Measurements from ENCODE around the gene B3GNT3.
A peak's percentile ranks its signal among the peaks of the same experiment; 100 is the strongest.

B3GNT3 gene

DNA sequence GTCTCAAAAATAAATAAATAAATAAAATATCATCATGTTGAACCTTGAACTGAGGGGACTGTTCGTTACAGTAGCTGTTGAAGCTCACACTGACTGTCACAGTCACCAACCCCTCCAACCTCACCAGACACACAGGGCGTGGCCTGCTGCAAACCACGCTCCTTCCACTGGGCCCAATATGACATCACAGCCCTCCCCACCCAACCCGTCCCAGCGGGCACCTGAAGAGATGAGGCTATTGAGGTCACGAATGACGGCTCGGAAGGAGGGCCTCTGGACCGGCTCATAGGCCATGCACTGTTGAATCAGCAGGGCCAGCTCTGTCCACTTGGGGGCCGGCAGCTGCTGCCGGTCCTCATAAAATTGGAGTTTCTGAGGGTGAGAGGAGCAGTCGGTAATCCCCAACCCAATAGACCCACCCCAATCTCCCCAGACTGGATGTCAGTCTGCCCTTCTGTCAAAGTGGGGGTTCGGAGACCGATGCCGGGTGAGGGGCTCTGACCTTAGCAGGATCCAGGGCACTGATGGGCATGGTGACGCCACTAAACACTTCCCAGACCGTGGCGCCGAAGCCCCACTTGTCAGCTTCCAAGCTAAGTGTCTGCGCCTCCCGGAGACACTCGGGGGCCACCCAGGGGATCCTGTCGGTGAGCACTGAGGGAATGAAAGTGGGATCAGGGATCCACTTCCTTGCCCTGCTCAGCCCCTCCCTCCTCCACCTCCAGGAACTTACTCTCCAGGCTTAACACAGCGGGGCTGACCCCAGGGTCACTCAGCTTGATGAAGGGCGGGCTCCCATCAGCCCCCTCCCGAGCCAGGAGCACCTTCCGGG, 39.6 kb downstream of the B3GNT3 start:
- DNase-seq, result peak in 1 of 5 experiments; percentile 58

DNA sequence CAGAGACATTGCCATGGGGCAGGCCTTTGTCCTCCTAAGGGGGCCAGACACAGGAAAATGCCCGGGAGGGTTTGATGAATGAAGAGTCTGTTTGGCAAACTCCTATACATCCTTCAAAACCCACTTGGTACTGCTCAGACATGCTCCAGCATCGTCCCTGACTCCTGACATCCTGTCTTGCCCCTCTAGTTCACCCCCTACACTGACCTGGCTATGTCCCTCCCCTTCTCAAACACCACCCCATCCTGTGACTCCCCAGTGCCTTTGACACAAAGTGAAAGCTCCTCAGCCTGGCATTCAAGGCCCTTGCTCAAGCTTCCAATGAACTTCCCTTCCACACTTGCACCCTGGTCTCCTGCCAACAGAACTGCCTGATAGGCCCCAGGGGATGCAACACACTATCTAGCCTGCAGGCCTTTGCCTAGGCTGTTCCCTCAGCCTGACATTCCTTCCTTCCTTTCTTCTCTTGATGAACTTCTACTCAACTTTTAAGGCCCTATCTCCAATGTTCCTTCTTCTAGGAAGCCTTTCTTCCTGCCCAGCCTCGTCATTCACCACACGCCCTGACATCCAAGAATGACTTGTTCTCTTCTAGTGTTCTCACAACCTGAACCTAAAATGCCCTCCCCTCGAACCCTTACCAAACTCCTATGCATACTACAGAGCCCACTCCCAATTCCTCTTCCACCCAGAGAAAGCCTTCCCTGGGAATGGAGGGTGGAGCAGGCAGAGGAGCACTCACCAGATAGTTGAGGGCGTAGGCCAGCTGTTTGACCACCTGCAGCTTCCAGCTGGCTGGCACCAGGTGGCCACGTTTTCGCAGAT, 40.5 kb downstream of the B3GNT3 start:
- no peak for DNase-seq

DNA sequence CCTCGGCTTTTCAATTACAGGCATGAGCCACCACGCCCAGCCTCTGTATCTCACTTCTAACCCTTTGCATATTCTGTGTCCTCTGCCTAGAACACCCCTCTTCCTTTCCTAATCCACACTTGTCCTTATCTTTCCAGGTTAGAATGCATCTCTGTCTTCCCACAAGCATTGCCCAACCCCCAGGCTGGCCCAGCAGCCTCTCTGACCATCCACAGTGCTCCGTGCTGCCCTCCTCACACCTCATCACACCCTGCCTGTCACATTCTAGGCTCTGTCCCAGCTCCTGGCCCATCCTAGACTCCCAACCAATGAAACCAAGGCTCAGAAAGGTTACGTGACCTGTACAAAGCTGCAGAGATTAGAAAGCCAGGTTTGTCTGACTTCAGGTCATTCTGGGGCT, 41.6 kb downstream of the B3GNT3 start:
- no peak for DNase-seq

DNA sequence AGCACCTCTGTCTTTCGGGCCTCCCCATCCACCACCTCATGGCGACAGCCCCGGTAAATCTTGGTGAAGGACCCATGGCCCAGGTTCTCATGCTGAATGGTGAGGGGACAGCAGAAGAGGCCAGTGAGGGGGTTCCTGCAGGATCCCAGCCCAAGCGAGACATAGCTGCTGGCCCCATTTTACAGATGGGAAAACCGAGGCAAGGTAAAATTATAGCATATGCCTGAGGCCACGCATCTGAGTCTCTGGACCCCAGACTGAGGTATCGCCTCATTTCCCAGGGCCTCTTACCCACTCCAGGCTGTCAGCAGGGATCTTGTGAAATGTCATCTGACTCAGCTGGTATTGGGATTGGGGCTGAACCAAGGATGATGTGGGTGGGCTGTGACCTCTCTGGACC, 43.0 kb downstream of the B3GNT3 start:
- no peak for DNase-seq

DNA sequence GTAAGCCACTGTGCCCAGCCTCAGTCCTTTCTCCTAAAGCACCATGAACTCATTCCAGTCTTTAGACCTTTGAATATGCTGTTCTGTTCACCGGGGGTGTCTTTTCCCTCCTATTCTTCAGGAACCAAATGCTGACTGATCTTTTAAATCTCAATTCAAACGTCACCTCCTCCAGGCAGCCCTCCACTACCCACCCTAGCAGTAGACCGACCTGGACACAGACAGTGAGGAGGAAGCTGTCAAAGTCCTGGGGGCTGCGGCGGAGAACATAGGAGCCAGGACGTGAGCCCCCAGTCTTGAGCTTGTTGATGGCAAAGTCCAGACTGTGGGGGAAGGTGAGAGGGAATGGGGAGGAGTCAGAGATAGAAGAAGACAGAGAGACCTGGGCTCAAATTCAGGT, 45.1 kb downstream of the B3GNT3 start:
- DNase-seq, result no peak

DNA sequence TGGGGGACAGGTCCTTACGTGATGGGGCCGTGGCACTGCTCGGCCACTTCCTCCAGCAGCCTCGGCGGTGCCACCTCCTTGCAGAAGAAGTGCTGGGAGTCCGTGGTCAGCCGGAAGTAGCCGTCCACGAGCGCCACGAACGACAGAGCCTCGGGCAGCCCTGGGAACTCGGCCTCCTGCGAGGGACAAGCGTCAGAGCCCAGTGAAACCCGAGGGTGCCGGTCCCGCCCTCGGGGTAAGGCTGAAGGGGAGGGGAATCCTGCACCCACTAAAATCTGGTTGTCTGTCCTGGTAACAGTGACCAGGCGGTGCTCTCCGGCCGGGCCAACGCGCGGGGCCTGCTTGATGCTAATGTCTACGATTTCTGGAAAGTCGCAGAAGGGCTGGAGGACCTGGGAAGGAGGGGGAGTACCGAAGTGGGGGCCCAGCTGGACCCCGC, 46.5 kb downstream of the B3GNT3 start:
- DNase-seq, result no peak

DNA sequence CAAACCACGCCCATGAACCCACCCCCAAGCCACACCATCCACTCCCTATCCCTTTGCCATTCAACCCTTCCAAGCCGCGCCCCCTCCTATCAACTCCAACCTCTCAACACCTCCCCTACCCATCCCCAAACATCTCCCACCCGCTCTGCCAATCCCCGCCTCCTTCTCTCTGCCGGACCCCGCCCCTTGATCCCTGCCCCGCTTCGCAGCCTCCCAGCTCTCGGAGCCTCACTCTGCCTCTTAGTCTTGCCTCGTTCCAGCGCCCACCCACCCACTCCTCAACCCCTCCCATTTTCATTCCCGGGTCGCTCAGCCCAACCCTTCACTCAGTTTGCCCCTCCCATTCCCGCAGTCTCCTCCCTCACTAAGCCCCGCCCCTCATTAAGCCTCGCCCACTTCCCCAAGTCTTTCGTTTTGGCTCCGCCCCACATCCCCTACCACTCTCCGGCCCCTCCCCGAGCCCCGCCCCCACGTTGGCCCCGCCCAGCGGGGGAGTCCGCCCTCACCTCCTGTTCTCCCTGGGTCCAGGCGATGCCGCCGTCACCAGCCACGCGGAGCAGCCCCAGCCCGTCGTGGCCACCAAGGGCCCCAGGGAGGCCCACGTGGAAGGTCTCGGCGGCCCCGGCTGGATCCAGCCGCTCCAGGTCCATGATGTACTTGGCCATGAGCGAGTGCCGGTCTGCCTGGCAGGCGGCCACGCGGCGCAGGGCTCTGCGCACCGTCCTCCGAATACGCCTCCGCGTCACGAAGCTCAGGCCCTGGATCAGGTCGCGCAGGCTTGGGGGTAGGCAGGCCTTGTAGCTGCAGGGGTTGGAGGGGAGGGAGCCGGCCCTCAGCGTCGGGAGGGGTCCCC, 47.1 kb downstream of the B3GNT3 start:
- DNase-seq, result peak in 3 of 5 experiments; percentile 38 to 61 (median 51)

DNA sequence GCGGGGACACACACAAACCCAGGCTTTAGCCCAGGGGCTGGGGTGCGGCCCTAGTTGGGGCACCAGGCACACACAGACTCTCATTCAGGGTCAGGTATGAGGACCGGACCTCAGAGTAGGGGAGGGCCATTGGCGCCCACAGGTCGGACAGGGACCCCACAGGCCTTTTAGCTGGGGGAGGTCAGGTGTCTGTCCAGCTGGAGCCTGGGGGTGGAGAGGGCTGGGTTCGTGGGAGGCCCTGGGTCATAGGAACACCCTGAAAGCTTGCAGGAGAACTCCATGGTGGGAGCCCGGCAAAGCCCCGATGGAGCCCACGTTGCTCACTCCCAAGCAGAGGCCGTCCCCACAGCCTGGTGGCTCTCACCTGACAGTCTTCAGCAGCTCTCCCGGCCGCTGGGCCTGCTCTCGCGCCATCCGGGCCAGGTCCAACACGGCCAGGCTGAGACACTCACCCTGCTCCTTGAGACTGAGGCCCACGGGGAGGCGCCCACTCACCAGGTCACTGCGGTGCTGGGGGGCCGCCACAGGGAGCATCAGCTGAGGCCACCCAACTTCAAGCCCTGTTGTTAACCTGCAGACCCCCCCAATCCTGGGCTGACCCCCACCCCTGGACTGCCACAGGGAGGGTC, 47.8 kb downstream of the B3GNT3 start:
- no peak for DNase-seq

DNA sequence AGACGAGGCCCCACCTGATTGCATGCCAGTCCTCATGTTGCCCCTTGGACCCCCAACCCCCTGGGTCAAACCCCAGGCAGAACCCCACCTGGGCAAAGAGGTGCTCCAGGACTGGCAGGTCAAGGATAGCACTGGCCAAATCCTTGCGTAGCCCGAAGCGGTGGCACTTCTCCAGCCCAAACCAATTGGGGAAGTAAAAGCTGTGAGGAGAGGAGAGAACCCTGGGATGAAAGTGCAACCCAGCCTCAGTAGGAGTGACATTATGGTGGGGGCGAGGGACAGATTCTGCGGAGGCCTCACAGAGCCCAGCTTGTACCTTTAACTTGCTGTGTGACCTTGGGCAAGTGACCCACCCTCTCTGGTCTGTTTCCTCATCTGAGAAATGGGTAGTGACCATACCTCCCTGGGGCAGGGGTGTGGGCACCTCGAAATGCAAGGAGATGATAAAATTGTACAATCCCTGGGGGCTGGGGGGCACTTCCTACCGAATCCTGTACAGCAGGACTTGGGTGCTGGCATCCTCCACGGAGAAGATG, 48.4 kb downstream of the B3GNT3 start:
- DNase-seq, result no peak

DNA sequence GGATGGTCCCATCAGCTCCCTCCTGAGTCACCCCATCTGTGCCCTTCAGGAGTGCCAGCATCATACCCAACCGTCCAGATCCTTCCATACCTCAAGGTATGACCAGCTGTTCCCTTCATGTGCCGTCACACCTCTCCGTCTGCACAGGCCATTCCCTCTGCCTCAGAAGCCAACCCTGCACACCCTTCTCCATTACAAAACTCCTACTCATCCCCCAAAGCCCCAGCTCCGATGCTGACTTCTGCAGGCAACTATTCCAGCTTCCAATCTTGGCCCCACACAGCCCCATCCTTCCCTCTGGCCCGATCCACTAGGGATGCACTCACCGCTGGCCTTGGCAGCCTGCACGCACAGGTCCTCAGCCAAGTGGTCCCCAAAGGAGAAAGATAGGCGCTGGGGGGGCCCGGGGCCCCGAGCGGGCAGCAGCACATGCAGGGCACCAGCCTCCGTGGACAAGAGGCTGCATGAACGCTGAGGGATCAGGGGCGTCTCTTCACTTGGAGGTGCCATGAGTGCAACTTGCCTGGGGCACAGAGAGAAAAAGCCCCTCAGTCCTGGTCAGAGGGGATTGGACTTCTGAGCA, 49.1 kb downstream of the B3GNT3 start:
- DNase-seq, result no peak

DNA sequence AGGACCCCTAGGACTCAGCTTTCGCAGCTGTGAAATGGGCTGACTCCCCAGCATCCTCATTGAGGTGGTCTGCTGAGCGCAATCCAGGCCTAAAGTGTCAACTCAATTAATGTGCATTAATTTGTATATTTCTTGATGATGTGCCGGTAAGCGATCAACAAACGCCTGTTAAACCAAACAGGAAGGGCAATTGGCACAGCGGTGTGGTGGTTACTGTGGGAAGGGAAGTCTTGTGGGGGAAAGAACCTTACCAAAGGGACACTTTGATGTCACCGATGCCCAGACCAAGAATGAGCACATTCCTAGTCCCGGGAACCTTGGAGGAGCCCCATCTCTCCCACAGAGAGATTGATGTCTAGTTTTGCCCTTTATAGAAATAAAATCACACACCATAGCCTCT, 51.2 kb downstream of the B3GNT3 start:
- DNase-seq, result peak in 3 of 5 experiments; percentile 44 to 71 (median 68)

DNA sequence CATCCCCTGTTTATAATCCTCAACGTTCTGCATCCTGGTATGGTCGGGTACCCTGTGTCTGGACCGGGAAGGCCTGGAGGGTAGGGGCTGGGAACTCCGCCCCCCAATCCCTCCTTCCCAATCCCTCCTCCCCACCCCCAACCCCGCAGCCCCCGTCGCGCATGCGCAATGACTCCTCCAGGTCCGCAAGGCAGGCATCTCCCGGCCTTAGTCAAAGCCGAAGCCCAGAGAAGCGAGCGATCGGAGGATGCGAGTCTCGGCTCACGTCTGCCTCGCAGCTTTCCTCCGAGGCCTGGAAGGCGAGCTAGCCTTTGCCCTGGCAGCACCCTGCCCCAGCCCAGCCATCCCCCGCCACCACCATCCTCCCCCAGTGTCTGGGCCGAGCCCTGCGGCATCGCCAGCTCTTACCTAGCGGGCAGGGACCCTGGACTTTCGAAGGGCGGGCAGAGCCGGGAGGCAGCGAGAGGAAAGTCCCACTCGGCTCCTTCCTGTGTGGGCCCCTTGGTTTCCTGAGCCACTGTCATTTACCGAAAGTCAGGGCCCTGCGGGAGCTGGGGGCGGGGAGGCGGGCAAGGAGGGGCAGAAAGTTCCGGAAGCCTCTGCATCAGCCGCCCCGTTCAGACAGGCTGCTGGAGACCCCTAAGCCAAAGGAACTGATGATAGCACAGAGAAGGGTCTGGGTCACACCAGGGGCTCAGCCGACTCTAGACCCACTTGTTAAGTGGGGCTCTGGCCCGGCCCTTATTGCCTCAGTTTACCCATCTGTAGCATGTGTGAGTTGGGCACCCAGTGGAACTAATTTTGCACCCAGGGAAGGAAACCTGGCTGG, 52.8 kb downstream of the B3GNT3 start, which contains the start of gene JAK3:
Gene JAK3 (minus strand): TSS at position 445 of the 829 bp plus-strand sequence. CDS start 3,565 bp downstream, outside the sequence.
- peak; percentile 63 to 93 (median 86) for DNase-seq

DNA sequence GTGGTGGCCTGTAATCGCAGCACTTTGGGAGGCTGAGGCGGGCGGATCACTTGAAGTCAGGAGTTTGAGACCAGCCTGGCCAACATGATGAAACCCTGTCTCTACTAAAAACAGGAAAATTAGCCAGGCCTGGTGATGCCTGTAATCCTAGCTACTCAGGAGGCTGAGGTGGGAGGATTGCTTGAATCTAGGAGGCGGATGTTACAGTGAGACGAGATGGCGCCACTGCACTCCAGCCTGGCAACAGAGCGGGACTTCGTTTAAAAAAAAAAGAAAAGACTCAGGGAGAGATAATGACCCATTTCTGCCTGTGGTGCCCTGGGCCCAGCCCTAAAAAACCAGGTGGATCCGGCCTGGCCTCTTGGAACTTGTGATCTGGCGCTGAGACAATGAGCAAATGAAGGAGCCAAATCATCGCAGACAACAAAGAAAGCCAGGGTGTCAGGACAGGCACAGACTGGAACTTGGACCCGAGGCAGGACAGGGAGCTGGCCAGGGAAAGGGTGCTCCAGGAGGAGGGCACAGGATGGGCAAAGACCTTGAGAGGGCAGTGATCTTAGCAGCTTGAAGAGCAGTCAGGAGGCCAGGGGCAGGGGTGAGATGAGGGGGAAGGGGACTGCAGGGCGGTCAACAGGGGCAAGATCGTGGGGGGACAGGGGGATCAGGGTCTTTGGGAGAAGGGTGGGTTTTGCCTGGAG, 53.8 kb downstream of the B3GNT3 start:
- DNase-seq, result no peak

DNA sequence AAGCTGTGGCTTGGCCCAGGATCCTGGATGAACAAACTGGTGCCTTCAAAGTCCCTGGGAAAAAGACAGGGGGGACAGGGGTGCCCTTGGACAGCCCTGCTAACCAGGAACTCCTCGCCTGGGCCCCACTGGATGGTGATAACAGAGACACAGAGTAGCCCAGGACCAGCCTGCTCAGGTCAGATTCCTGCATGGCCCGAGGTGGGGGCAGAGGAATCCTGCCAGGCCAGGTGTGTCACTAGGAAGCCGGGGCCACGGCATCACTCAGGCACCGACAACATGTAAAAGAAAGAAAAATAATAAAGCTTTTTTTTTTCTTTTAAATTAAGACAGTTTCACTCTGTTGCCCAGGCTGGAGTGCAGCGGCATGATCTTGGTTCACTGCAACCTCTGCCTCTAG, 59.1 kb downstream of the B3GNT3 start:
- no peak for DNase-seq

DNA sequence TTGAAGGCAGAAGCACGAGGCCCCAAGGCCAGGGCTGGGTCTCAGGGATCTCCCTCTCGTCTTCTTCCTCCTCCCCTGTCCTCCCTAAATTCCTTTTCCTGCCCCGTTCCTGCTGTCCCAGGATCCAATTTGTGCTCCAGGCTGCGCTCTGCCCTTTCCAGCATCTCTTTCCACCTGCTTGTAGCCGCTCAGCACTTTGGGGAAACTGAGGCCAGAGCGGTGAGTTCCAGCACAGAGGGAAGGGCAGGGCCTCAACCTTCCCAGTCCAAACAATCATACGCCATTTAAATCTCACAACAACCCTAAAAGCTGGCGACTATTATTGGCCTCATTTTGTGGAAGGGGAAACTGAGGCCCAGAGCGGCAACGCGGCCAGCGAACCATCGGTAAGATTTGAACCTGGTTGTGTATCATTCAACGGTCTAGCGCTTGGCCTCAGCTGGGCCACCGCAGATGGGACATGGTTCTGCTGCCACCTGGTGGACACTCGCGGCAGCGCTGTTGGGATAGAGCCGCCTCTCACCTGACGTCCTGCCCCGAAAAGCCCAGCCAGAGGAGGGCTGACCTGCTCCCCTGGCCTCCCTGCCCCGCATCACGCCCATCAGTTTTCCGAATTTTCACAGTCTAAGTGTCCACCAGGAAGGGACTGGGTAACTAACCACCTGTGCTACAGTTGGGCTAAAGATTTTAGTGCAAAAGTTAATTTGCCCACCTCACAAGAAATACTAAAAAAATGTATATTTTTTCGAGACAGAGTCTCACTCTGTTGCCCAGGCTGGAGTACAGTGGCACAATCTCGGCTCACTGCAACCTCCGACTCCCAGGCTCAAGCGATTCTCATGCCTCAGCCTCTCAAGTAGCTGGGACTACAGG, 60.6 kb downstream of the B3GNT3 start:
- DNase-seq, result peak; percentile 69 to 93 (median 81)

DNA sequence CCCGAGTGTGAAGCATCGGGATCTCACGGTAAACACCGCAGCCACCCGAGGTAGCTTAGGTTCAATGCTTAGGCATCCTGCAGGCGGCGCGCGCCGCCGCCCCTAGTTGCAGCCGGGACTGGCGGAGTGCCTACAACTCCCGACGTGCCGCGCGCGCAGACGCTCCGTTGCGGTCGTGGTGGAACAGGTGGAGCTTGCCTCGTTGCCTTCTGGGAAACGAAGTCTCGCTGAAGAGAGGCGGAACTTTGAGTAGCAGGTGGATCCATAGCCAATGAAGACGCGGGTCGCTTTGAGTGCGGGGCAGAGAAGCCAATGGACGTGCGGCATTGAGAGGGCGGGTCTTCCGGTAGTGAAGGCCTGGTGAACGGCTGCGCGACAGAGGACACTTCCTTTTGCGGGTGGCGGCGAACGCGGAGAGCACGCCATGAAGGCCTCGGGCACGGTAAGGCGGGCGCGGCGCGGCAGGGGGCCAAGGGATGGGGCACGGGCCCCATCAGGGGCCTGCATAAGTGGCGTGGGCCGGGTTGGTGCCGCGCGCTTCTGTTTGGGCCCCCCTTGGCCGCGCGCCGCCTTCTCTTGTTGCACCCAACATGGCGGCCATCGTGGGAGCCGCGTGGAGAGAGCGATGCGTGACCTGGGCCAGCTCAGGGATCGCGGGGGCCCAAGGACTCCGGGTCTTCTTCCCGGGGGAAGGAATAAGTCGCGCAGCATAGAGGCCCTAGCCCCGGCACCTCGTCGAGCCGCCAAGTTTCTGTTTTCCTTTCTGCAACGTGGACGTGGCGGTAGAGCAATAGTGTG, 64.8 kb downstream of the B3GNT3 start, which contains the start of gene RPL18A:
Gene RPL18A (plus strand): TSS at position 378 of the 798 bp plus-strand sequence. CDS start 47 bp downstream, at position 425.
- peak; percentile 97 to 100 (median 99) for DNase-seq

DNA sequence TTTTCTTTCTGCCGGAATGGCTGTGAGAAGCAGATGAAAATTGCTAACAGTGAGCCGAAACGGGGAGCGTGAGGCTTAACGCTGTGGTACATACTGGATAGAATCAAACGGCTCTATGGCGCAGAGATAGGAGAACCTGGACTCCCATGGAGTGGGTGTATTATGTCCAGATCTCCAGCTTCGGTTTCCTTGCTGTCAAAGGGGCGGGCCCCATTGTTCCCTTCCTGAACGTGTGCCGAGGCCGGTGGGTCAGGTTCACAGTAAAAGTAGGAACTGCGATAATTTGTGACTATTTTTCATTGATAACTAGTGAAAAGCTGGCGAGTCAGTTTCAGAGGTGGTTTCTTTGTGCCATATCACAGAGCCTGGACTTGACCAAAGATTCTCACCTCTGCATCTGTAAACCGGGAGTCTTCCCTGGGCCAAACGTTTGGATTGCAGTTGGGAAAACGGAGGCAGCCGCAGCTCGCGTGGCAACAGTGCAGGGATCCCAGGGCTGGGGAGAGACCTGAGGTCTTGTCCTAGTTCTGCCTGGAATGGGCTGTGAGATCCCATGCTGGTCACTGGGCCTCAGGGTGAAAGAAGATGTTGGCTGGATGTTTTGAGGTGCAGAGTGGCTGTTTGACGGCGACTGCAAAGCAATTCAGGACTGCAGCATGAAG, 65.5 kb downstream of the B3GNT3 start:
- DNase-seq, result no peak
